GM18873 (cell line): Measurements from ENCODE around the gene USE1.

ENCODE experiments used
- ATAC-seq: cut with Tn5 transposase; IDR thresholded peaks from one replicate; pipeline ENCODE4 v1.9.1; 2021; ENCODE audit warnings: mild to moderate bottlenecking, moderate library complexity, moderate number of reproducible peaks; ENCODE audit not compliant: unreplicated experiment, low FRiP score

USE1 gene

GRCh38 chr19:17254636-17255035 is 39.5 kb downstream of the USE1 start:
- ATAC-seq: no peak

- ATAC-seq: no peak
These were observed 40.0 kb downstream of the USE1 start for GRCh38 chr19:17255150-17255621.

GRCh38 chr19:17256130-17256529 is 41.0 kb downstream of the USE1 start:
- ATAC-seq: no peak

GRCh38 chr19:17259118-17259780 is 44.1 kb downstream of the USE1 start:
- no peak for ATAC-seq

GRCh38 chr19:17259934-17260333 is 44.8 kb downstream of the USE1 start:
- ATAC-seq: no peak

- no peak for ATAC-seq
These were observed 45.7 kb downstream of the USE1 start for GRCh38 chr19:17260842-17261325.

GRCh38 chr19:17262557-17262956 is 47.4 kb downstream of the USE1 start:
- no peak for ATAC-seq

- ATAC-seq: no peak
These were observed 48.8 kb downstream of the USE1 start for GRCh38 chr19:17263712-17264640.

- no peak for ATAC-seq
These were observed 49.5 kb downstream of the USE1 start, which contains the start of gene USHBP1 for GRCh38 chr19:17264641-17264979. USHBP1 (minus strand) TSS chr19:17264745; CDS start chr19:17264299, 446 bp downstream.

- no peak for ATAC-seq
These were observed 50.9 kb downstream of the USE1 start for GRCh38 chr19:17266026-17266425.

GRCh38 chr19:17266589-17266974 is 51.4 kb downstream of the USE1 start:
- ATAC-seq: no peak

- ATAC-seq: peak; percentile 89
These were observed 52.0 kb downstream of the USE1 start, which contains the start of gene BABAM1 for GRCh38 chr19:17266975-17267788. BABAM1 (plus strand) TSS chr19:17267443; CDS start chr19:17268807, 1,364 bp downstream.

GRCh38 chr19:17268754-17269153 is 53.6 kb downstream of the USE1 start:
- ATAC-seq: no peak
